Fibroblast of pulmonary artery (primary cell): ENCODE measurements around the gene NUBPL.

Experiments
- DNase-seq: peaks from one replicate; pipeline ENCODE4 v3.0.0-alpha.2; 2010; ENCODE audit warnings: low read depth
- H3K4me3 ChIP-seq: replicated peaks from 2 replicates; pipeline ENCODE4 v1.5.1; 2011; ENCODE audit warnings: low read depth, mild to moderate bottlenecking, control low read depth, low read length, moderate library complexity
- CTCF ChIP-seq: IDR thresholded peaks from 2 replicates; pipeline ENCODE4 v1.5.1; 2011; ENCODE audit warnings: mild to moderate bottlenecking, control low read depth, low read length, inconsistent platforms; ENCODE audit errors: missing control alignments

The NUBPL gene

GRCh38 chr14:31668348-31668747 lies 107.1 kb downstream of the NUBPL start:
- TF ChIP-seq CTCF, result no peak
- H3K4me3 ChIP-seq, result no peak overlapping the region
- DNase-seq, result no peak

GRCh38 chr14:31672709-31673108 lies 111.5 kb downstream of the NUBPL start:
- H3K4me3 ChIP-seq, result no peak overlapping the region
- no peak for DNase-seq
- no peak for TF ChIP-seq CTCF

GRCh38 chr14:31677052-31677451 lies 115.8 kb downstream of the NUBPL start:
- no peak for DNase-seq
- TF ChIP-seq CTCF, result no peak
- no peak overlapping the region for H3K4me3 ChIP-seq

- TF ChIP-seq CTCF, result no peak
- no peak for DNase-seq
- H3K4me3 ChIP-seq, result no peak overlapping the region
These were observed 116.4 kb downstream of the NUBPL start for GRCh38 chr14:31677630-31678029.

GRCh38 chr14:31678421-31679249 lies 117.4 kb downstream of the NUBPL start:
- DNase-seq, result no peak
- H3K4me3 ChIP-seq, result no peak overlapping the region
- TF ChIP-seq CTCF, result no peak

GRCh38 chr14:31682768-31683167 lies 121.6 kb downstream of the NUBPL start:
- no peak overlapping the region for H3K4me3 ChIP-seq
- TF ChIP-seq CTCF, result no peak
- no peak for DNase-seq

- H3K4me3 ChIP-seq, result no peak overlapping the region
- no peak for TF ChIP-seq CTCF
- no peak for DNase-seq
These were observed 126.5 kb downstream of the NUBPL start for GRCh38 chr14:31687726-31688125.
